HepG2 (cell line): ENCODE results near the gene NOVA2. TPM values are rescaled to one million over a fixed set of nuclear protein-coding genes. Genes with fewer than 3 reads are reported as not detected.

Source experiments
- ATAC-seq: fragments of 200-7000 bp; cut with Tn5 transposase; 3 replicates; pipeline ENCODE4 v1.9.1; 2020; ENCODE audit warnings: mild to moderate bottlenecking, moderate library complexity
- BruUV-seq: library from RNA; stranded (reverse); fragments of 400-500 nt; replicated peaks from 2 replicates; lab custom pipeline; 2021; lab: Mats Ljungman, UMichigan
- CTCF ChIA-PET: fragments of 300-600 bp; formaldehyde crosslinking; extraction: SDS; loops from one replicate; lab custom pipeline; 2021; ENCODE audit warnings: low total read pairs, inconsistent platforms, low intra/inter-chr PET ratio; lab: Yijun Ruan, JAX
- POLR2A ChIA-PET: fragments of 350-600 bp; sonication (Branson Sonifier 250); formaldehyde crosslinking; loops from one replicate; lab custom pipeline; 2020; ENCODE audit warnings: antibody characterized with exemption, inconsistent platforms; lab: Yijun Ruan, JAX
- DNase-seq: peaks from one replicate; pipeline ENCODE4 v3.0.0-alpha.2; 2015; ENCODE audit warnings: low spot score
- FAIRE-seq: peaks from 3 replicates; lab custom pipeline; 2011; peaks lifted over from hg19 to GRCh38; lab: Jason Lieb, UNC
- H2AFZ ChIP-seq: one replicate; pipeline ENCODE4 v1.6.1; 2011; ENCODE audit warnings: low read length, inconsistent platforms
- H3K27ac ChIP-seq: fragments of 300-600 bp; 3 replicates; pipeline ENCODE4 v1.8.0; 2011; ENCODE audit warnings: mixed run types, mild to moderate bottlenecking, mixed read lengths, low read length, inconsistent platforms; ENCODE audit not compliant: insufficient read depth; ENCODE audit errors: extremely low read length
- H3K27me3 ChIP-seq, 2 experiments: fragments of 200-600 bp in 1 of 2; 2 replicates in 1 of 2; 3 replicates in 1 of 2; pipeline versions ENCODE4 v1.6.0 to v1.8.0; 2011; ENCODE audit warnings: low read length in 2 of 2, mild to moderate bottlenecking in 2 of 2, moderate library complexity in 2 of 2, inconsistent platforms in 1 of 2; ENCODE audit not compliant: insufficient read depth in 2 of 2, control insufficient read depth in 1 of 2
- H3K36me3 ChIP-seq, 2 experiments: fragments of 200-600 bp in 1 of 2; replicated peaks in 1 of 2; 2 replicates in 1 of 2; 3 replicates in 1 of 2; pipeline versions ENCODE4 v1.5.1 to v1.8.0; 2011; ENCODE audit warnings: low read length in 2 of 2, inconsistent platforms in 1 of 2; ENCODE audit not compliant: insufficient read depth in 2 of 2, control insufficient read depth in 1 of 2
- H3K4me1 ChIP-seq: 2 replicates; pipeline ENCODE4 v1.5.1; 2012; ENCODE audit warnings: low read length, inconsistent platforms; ENCODE audit not compliant: insufficient read depth
- H3K4me2 ChIP-seq: 2 replicates; pipeline ENCODE4 v1.6.0; 2011; ENCODE audit warnings: low read depth, low read length, inconsistent platforms
- H3K4me3 ChIP-seq, 3 experiments: fragments of 200-600 bp in 1 of 3; sonication (generic), shearing (Covaris generic) in 1 of 3; replicated peaks in 1 of 3; 2 replicates each; pipeline ENCODE4 v1.5.1; 2011 to 2016; ENCODE audit warnings: low read length in 3 of 3, inconsistent platforms in 2 of 3, low read depth in 2 of 3, mild to moderate bottlenecking in 2 of 3, control low read depth in 1 of 3, mixed read lengths in 1 of 3; ENCODE audit not compliant: insufficient read depth in 1 of 3
- H3K79me2 ChIP-seq: one replicate; pipeline ENCODE4 v1.6.1; 2011; ENCODE audit warnings: low read length, inconsistent platforms; ENCODE audit not compliant: insufficient read depth
- H3K9ac ChIP-seq: 2 replicates; pipeline ENCODE4 v1.6.0; 2011; ENCODE audit warnings: mild to moderate bottlenecking, low read depth, low read length, inconsistent platforms; ENCODE audit not compliant: insufficient read depth
- H3K9me3 ChIP-seq: 2 replicates; pipeline ENCODE4 v1.5.1; 2012; ENCODE audit warnings: mild to moderate bottlenecking, low read length
- H4K20me1 ChIP-seq: 2 replicates; pipeline ENCODE4 v1.6.0; 2011; ENCODE audit warnings: inconsistent platforms, mild to moderate bottlenecking, low read length, moderate library complexity; ENCODE audit not compliant: insufficient read depth
- BRCA1 ChIP-seq: sonication (generic); formaldehyde crosslinking; IDR thresholded peaks from 2 replicates; pipeline ENCODE4 v1.4.0; 2020; ENCODE audit warnings: missing genetic modification reagents
- HOXA7 ChIP-seq: sonication (generic); formaldehyde crosslinking; IDR thresholded peaks from 2 replicates; pipeline ENCODE4 v1.8.1; 2022; ENCODE audit warnings: mild to moderate bottlenecking, missing genetic modification reagents, moderate library complexity
- KDM5A ChIP-seq: fragments of 200-600 bp; sonication (generic); IDR thresholded peaks from 2 replicates; pipeline ENCODE4 v1.7.0; 2018; ENCODE audit warnings: antibody characterized with exemption, mild to moderate bottlenecking, low read length, borderline replicate concordance
- MED1 ChIP-seq: sonication (generic); formaldehyde crosslinking; IDR thresholded peaks from 2 replicates; pipeline ENCODE4 v1.4.0; 2020; ENCODE audit warnings: missing genetic modification reagents
- MTF1 ChIP-seq: sonication (generic); formaldehyde crosslinking; IDR thresholded peaks from 2 replicates; pipeline ENCODE4 v1.5.0; 2020; ENCODE audit warnings: missing genetic modification reagents
- RAD21 ChIP-seq: fragments of 450-650 bp; formaldehyde crosslinking; IDR thresholded peaks from 2 replicates; pipeline ENCODE4 v1.5.0; 2020; ENCODE audit warnings: mild to moderate bottlenecking
- RFXAP ChIP-seq: sonication (generic); formaldehyde crosslinking; IDR thresholded peaks from 2 replicates; pipeline ENCODE4 v1.4.0; 2020; ENCODE audit warnings: missing genetic modification reagents, borderline replicate concordance
- ZNF326 ChIP-seq: sonication (generic); formaldehyde crosslinking; IDR thresholded peaks from 2 replicates; pipeline ENCODE4 v1.4.0; 2020; ENCODE audit warnings: missing genetic modification reagents, borderline replicate concordance
- ZNF33A ChIP-seq: sonication (generic); formaldehyde crosslinking; IDR thresholded peaks from 2 replicates; pipeline ENCODE4 v1.5.1; 2020; ENCODE audit warnings: missing genetic modification reagents, mild to moderate bottlenecking, moderate library complexity, borderline replicate concordance
- ZNF34 ChIP-seq: sonication (generic); formaldehyde crosslinking; IDR thresholded peaks from 2 replicates; pipeline ENCODE4 v1.4.0; 2020; ENCODE audit warnings: mild to moderate bottlenecking, missing genetic modification reagents, borderline replicate concordance
- ZNF496 ChIP-seq: sonication (generic); formaldehyde crosslinking; IDR thresholded peaks from 2 replicates; pipeline ENCODE4 v1.8.1; 2023; ENCODE audit warnings: mild to moderate bottlenecking, moderate library complexity, missing genetic modification reagents; ENCODE audit not compliant: insufficient replicate concordance
- ZNF660 ChIP-seq: sonication (generic); formaldehyde crosslinking; IDR thresholded peaks from 2 replicates; pipeline ENCODE4 v1.5.1; 2020; ENCODE audit warnings: mild to moderate bottlenecking, low read depth, missing genetic modification reagents, borderline replicate concordance
- ZSCAN21 ChIP-seq: sonication (generic); formaldehyde crosslinking; IDR thresholded peaks from 2 replicates; pipeline ENCODE4 v1.8.0; 2022; ENCODE audit warnings: mild to moderate bottlenecking, missing genetic modification reagents, moderate library complexity, borderline replicate concordance
- WGBS: methylation state at CpG from one replicate; pipeline ENCODE4 v1.1.6; 2017; ENCODE audit warnings: low lambda C conversion rate; 5-methylcytosine and 5-hydroxymethylcytosine counted together
- in situ Hi-C: cut with HindIII; loops from 2 replicates; pipeline ENCODE4 v1.10.0; 2017; ENCODE audit warnings: low pct_unique_long_range_greater_than_20kb; ENCODE audit not compliant: extremely low pct_ligation_motif_present
- intact Hi-C: fragments of 100-400 bp; cut with micrococcal nuclease; formaldehyde crosslinking; loops from one replicate; pipeline ENCODE4 v1.10.0; 2022; ENCODE audit not compliant: unreplicated experiment
- polyA plus RNA-seq, 8 experiments: library from polyadenylated mRNA; depleted of rRNA in 3 of 8; stranded (reverse) in 7 of 8; unstranded in 1 of 8; fragments of >200 nt; fragmentation: Illumina TruSeq in 4 of 8; extraction: Trizol in 4 of 8; gene quantifications; 2 replicates each; pipeline versions ENCODE4 v1.2.1 to v1.2.3, GENCODE V29; 2011 to 2016; ENCODE audit warnings: low read depth in 4 of 8, missing spikeins in 1 of 8, mixed read lengths in 1 of 8; ENCODE audit not compliant: insufficient read depth in 1 of 8
- total RNA-seq, 5 experiments: library from RNA; depleted of rRNA; stranded (reverse); fragments of >200 nt; fragmentation: Illumina TruSeq; extraction: Trizol; gene quantifications; 2 replicates each; pipeline ENCODE4 v1.2.3, GENCODE V29; 2016; ENCODE audit warnings: low read depth in 1 of 5
- TF ChIP-seq, protein P1 (sequence below): sonication (generic); formaldehyde crosslinking; IDR thresholded peaks from 2 replicates; pipeline ENCODE4 v1.4.0; 2020; ENCODE audit warnings: missing genetic modification reagents
- TF ChIP-seq, protein P2 (sequence below): sonication (generic); formaldehyde crosslinking; IDR thresholded peaks from 2 replicates; pipeline ENCODE4 v1.4.0; 2020; ENCODE audit warnings: missing genetic modification reagents; ENCODE audit errors: not compliant biosample characterization

Gene NOVA2
- total and polyA plus RNA-seq, 2 of the 13 experiments (the other 11 are each of a cell fraction or from before 2014, with no cell fraction given), result not detected

DNA sequence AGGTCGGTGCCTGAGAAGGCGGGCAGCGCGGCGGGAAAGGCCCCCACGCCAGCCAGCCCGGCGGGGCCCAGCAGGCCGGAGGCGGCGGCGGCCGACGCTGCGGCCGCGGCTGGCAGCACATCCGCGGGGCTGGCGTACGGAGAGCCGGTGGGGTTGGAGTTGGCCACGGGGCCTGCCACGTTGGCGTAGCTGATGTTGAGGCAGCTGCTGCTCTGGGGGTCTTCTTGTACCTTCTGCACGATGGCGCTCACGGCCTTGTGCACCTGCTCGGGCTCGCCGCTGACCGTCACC is 33.2 kb downstream of the NOVA2 start (continued):
- TF ChIP-seq, protein P1, sequence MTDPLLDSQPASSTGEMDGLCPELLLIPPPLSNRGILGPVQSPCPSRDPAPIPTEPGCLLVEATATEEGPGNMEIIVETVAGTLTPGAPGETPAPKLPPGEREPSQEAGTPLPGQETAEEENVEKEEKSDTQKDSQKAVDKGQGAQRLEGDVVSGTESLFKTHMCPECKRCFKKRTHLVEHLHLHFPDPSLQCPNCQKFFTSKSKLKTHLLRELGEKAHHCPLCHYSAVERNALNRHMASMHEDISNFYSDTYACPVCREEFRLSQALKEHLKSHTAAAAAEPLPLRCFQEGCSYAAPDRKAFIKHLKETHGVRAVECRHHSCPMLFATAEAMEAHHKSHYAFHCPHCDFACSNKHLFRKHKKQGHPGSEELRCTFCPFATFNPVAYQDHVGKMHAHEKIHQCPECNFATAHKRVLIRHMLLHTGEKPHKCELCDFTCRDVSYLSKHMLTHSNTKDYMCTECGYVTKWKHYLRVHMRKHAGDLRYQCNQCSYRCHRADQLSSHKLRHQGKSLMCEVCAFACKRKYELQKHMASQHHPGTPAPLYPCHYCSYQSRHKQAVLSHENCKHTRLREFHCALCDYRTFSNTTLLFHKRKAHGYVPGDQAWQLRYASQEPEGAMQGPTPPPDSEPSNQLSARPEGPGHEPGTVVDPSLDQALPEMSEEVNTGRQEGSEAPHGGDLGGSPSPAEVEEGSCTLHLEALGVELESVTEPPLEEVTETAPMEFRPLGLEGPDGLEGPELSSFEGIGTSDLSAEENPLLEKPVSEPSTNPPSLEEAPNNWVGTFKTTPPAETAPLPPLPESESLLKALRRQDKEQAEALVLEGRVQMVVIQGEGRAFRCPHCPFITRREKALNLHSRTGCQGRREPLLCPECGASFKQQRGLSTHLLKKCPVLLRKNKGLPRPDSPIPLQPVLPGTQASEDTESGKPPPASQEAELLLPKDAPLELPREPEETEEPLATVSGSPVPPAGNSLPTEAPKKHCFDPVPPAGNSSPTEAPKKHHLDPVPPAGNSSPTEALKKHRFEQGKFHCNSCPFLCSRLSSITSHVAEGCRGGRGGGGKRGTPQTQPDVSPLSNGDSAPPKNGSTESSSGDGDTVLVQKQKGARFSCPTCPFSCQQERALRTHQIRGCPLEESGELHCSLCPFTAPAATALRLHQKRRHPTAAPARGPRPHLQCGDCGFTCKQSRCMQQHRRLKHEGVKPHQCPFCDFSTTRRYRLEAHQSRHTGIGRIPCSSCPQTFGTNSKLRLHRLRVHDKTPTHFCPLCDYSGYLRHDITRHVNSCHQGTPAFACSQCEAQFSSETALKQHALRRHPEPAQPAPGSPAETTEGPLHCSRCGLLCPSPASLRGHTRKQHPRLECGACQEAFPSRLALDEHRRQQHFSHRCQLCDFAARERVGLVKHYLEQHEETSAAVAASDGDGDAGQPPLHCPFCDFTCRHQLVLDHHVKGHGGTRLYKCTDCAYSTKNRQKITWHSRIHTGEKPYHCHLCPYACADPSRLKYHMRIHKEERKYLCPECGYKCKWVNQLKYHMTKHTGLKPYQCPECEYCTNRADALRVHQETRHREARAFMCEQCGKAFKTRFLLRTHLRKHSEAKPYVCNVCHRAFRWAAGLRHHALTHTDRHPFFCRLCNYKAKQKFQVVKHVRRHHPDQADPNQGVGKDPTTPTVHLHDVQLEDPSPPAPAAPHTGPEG (CRISPR knock-in tag), result no peak

DNA sequence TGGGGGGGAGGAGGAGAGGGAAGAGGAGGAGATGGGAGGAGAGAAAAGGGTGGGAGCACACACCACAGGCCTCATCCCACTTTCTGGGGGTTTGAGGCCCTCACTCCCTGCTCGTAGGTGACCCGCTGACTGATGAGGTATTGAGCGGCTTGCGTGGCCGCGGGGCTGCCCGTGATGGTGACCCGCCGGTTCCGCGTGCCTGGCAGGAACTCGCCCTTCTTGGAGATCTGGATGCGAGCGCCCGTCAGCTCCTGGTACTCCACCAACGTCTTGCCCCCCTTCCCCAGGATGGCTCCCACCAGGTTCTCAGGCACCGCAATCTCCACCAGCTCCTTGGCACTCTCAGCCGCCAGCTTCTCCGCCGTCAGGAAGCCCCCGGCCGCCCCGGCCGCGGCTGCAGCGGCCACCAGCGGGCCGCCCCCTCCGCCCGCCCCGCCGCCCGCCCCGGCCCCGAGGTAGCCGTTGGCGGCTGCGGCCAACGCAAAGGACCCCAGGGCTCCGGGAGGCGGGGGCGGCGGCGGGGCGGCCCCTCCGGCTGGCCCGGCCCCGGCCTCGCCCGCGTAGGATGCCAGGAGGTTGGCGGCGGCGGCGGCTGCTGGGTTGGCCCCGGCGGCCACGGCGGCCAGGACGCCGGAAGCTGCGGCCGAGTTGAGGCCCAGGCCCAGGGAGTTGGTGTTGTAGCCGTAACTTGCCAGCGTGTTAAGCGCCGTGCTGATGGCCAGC is 33.7 kb downstream of the NOVA2 start:
- H3K27ac ChIP-seq, result no peak overlapping the region
- H3K4me1 ChIP-seq, result no peaks in the 10 kb centered on the region
- WGBS, result 71% methylated on average over 29 of the region's 67 CpGs
- H3K4me3 ChIP-seq, result no peak overlapping the region
- H3K9me3 ChIP-seq, result no peaks in the 10 kb centered on the region
- H2AFZ ChIP-seq, result no peak overlapping the region
- H3K36me3 ChIP-seq, result no peaks in the 10 kb centered on the region
- ChIA-PET CTCF (no interaction called here), POLR2A (no interaction called here)
- no peaks in the 10 kb centered on the region for H3K79me2 ChIP-seq
- no peak overlapping the region for H3K4me2 ChIP-seq
- in situ Hi-C loops, result no loop called here
- H3K27me3 ChIP-seq, result peaks cover 0 to 24% of the 10 kb centered on the region in 2 experiments; a peak in 4 of 5 replicates
- no peak for ATAC-seq
- DNase-seq, result no peak
- FAIRE-seq, result no peak
- no peaks in the 10 kb centered on the region for H4K20me1 ChIP-seq
- intact Hi-C loops, result no loop called here
- BruUV-seq, result no TSS peak
- H3K9ac ChIP-seq, result no peak overlapping the region
- TF ChIP-seq ZSCAN21 (CRISPR knock-in tag) (no peak), ZNF33A (no peak), ZNF496 (no peak), MTF1 (CRISPR knock-in tag) (no peak), BRCA1 (CRISPR knock-in tag) (no peak), ZNF34 (CRISPR knock-in tag) (no peak), ZNF660 (CRISPR knock-in tag) (no peak), KDM5A (no peak), ZNF326 (CRISPR knock-in tag) (no peak), MED1 (CRISPR knock-in tag) (no peak), HOXA7 (CRISPR knock-in tag) (no peak), RAD21 (CRISPR knock-in tag) (no peak), RFXAP (CRISPR knock-in tag) (no peak)
- TF ChIP-seq, protein P2, sequence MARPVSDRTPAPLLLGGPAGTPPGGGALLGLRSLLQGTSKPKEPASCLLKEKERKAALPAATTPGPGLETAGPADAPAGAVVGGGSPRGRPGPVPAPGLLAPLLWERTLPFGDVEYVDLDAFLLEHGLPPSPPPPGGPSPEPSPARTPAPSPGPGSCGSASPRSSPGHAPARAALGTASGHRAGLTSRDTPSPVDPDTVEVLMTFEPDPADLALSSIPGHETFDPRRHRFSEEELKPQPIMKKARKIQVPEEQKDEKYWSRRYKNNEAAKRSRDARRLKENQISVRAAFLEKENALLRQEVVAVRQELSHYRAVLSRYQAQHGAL, result no peak
